ENCODE measurements around the gene HRAS.

The HRAS gene

DNA sequence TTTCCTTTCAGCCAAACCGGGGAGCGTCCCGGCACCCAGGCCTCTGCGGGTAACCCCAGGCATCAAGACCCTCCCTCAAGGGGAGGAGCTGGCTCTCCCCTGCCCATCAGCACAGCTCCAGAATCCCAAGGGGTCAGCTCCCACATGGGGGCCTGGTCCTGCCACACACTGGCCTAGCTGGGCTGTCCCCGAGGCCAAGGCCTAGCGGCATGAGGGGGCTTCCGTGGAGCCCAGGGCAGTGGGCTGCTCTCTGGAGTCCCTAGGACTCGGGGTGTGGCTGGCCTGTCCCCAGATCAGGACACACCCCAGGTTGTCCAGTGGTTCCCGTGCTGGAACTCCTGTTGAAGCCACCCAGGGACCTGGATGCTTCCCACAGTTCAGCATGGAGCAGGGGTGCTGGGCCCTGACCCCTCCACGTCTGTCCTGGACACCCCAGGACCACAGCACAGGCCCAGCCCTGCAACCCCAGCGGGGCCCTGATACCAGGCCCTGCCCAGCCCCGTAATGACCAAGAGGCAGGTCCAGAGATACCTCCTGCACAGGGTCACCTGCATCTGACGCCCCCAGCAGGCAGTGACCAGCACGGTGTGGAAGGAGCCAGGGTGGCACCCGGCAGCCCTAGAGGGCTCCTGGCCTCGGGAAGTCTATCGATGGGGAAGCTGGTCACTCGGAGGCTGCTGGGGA, 5.5 kb downstream of the HRAS start:
- TF ChIP-seq POLR2AphosphoS5 (IDR thresholded peaks at IDR 0.05; ENCODE audit: low read depth, low read length): no peak
- TF ChIP-seq TAF1 (IDR thresholded peaks at IDR 0.05; ENCODE audit: borderline replicate concordance, insufficient read depth, low read length): no peak
- TF ChIP-seq SIN3A (IDR thresholded peaks at IDR 0.05; ENCODE audit: borderline replicate concordance, insufficient read depth, low read length): no peak
- no peak for TF ChIP-seq FOXP2 (optimal IDR thresholded peaks at IDR 0.05; ENCODE audit: borderline replicate concordance, extremely low read depth, extremely low read length, insufficient read depth)

DNA sequence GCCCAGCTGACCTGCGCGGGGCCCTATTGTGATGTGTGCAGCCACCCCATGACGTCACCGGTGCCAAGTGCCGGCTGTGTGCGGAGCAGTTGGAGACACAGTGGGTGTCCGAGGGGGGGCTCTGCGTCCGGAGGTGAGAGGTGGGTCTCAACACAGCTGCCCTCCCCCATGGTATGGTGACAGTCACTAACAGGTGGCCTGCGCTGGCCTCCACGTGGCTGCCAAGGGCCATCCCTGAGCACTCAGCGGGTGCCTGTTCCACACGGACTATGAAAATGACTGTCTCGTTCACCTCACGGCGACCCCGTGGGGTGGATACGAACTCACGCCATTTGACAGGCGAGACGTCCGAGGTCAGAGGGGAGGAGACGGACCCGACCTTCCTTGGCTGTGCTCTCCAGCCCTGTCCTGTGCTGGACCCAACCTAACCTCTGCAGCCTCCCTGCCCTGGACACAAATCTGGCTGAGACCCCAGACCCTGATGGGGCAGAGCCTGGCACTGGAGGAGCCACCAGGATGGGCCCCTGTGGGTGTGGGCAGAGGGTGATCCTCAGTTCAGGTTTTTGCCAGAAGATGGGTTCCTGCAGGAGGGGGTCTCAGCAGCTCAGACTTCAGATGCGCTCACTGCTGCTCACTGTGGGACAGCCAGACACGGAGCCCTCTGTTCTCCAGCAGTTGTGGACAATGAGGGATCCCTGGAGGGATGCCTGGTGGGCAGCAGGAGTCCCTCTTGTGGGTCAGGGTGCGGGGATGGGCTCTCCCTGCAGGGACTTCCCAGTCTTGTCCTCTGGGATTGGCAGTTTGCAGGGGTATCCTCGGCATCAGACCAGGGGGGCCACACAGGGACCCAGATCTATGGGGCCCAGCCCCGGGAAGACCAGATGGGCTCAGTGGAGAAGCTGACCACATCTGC, 6.3 kb downstream of the HRAS start:
- TF ChIP-seq FOXP2 (optimal IDR thresholded peaks at IDR 0.05; ENCODE audit: borderline replicate concordance, extremely low read depth, extremely low read length, insufficient read depth) (no peak), SIN3A (IDR thresholded peaks at IDR 0.05; ENCODE audit: borderline replicate concordance, insufficient read depth, low read length) (no peak), TAF1 (IDR thresholded peaks at IDR 0.05; ENCODE audit: borderline replicate concordance, insufficient read depth, low read length) (no peak), POLR2AphosphoS5 (IDR thresholded peaks at IDR 0.05; ENCODE audit: low read depth, low read length) (no peak)
- TF ChIP-seq, protein P1, sequence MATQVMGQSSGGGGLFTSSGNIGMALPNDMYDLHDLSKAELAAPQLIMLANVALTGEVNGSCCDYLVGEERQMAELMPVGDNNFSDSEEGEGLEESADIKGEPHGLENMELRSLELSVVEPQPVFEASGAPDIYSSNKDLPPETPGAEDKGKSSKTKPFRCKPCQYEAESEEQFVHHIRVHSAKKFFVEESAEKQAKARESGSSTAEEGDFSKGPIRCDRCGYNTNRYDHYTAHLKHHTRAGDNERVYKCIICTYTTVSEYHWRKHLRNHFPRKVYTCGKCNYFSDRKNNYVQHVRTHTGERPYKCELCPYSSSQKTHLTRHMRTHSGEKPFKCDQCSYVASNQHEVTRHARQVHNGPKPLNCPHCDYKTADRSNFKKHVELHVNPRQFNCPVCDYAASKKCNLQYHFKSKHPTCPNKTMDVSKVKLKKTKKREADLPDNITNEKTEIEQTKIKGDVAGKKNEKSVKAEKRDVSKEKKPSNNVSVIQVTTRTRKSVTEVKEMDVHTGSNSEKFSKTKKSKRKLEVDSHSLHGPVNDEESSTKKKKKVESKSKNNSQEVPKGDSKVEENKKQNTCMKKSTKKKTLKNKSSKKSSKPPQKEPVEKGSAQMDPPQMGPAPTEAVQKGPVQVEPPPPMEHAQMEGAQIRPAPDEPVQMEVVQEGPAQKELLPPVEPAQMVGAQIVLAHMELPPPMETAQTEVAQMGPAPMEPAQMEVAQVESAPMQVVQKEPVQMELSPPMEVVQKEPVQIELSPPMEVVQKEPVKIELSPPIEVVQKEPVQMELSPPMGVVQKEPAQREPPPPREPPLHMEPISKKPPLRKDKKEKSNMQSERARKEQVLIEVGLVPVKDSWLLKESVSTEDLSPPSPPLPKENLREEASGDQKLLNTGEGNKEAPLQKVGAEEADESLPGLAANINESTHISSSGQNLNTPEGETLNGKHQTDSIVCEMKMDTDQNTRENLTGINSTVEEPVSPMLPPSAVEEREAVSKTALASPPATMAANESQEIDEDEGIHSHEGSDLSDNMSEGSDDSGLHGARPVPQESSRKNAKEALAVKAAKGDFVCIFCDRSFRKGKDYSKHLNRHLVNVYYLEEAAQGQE (IDR thresholded peaks at IDR 0.05; ENCODE audit: insufficient read depth in 1 of 2, low read depth in 2 of 2, low read length in 2 of 2): no peak

DNA sequence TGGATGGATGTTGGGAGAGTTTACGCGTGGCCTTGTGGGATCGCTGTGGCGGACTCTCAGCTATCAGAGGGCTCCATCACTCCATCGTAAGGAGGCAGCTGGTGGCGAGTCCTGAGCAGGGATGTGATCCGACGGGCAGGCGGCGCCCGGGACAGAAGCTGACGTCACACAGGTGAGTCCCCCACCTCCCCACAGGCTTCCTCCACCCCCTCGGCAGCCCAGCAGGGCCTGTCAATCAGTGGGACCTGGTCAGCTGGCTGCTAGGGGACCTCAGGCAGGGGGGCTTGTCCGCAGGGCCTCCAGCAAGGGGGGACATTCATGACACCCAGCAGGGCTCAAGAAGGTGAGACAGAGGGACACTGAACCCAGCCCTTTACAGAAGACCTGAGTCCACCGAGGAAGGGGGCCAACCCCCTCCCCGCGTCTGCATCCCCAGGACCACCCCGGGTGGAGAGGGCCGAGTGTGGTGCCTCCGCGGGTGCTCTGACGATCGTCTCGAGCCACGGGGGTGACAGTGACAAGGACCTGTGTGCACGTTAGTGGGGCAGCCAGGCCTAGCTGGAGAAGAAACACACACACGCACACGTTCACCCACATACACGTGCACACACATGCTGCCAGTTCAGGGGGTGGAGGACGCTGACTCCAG, 7.1 kb downstream of the HRAS start:
- TF ChIP-seq POLR2AphosphoS5 (IDR thresholded peaks at IDR 0.05; ENCODE audit: low read depth, low read length) (no peak), TAF1 (IDR thresholded peaks at IDR 0.05; ENCODE audit: borderline replicate concordance, insufficient read depth, low read length) (no peak)

DNA sequence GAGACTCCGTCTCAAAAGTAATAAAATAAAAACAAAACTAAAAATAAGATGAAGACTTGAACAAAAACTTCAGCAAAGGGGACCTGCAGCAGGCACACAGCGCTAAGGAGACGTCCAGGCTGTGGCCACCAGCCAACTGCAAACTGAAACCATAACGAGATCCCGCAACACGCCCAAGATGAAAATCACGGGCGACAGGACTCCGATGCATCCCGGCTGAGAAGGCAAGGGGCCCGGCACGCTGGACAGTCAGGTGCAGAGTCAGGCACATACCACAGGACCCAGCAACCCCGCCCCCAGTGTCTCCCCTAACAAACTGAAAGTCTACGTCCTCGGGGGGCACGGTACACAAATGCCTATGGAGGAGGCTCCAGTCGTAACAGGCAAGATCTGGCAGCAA, 9.2 kb downstream of the HRAS start:
- no peak for TF ChIP-seq POLR2AphosphoS5 (IDR thresholded peaks at IDR 0.05; ENCODE audit: low read depth, low read length)
- no peak for TF ChIP-seq TAF1 (IDR thresholded peaks at IDR 0.05; ENCODE audit: borderline replicate concordance, insufficient read depth, low read length)
- TF ChIP-seq SIN3A (IDR thresholded peaks at IDR 0.05; ENCODE audit: borderline replicate concordance, insufficient read depth, low read length): no peak
- TF ChIP-seq, protein P1 (IDR thresholded peaks at IDR 0.05; ENCODE audit: insufficient read depth in 1 of 2, low read depth in 2 of 2, low read length in 2 of 2): no peak
- TF ChIP-seq FOXP2 (optimal IDR thresholded peaks at IDR 0.05; ENCODE audit: borderline replicate concordance, extremely low read depth, extremely low read length, insufficient read depth): no peak

DNA sequence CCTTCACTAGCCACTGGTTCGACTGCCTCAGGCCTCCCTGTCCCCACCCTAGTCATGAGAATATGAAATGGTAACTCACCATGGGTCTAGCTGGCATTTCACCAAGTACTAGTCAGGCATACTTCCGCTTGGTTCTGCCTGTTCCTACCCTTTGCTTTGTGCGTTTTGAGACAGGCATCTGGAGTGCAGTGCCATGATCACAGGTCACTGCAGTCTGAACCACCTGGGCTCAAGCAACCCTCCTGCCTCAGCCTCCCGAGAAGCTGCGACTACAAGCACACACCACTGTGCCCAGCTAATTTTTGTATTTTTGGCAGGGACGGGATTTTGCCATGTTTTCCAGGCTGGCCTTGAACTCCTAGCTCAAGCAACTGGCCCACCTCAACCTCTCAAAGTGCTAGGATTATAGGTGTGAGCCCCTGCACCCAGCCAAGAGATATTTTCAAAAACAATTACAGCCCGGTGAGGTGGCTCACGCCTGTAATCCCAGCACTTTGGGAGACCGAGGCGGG, 14.1 kb downstream of the HRAS start:
- TF ChIP-seq SIN3A (IDR thresholded peaks at IDR 0.05; ENCODE audit: borderline replicate concordance, insufficient read depth, low read length) (no peak), POLR2AphosphoS5 (IDR thresholded peaks at IDR 0.05; ENCODE audit: low read depth, low read length) (no peak), FOXP2 (optimal IDR thresholded peaks at IDR 0.05; ENCODE audit: borderline replicate concordance, extremely low read depth, extremely low read length, insufficient read depth) (no peak), TAF1 (IDR thresholded peaks at IDR 0.05; ENCODE audit: borderline replicate concordance, insufficient read depth, low read length) (no peak)
- TF ChIP-seq, protein P1 (IDR thresholded peaks at IDR 0.05; ENCODE audit: insufficient read depth in 1 of 2, low read depth in 2 of 2, low read length in 2 of 2): no peak
